Measurements from ENCODE around the gene RASGRP3. TPM values are rescaled to one million over a fixed set of nuclear protein-coding genes. Genes with fewer than 3 reads are reported as not detected.

The RASGRP3 gene
- total RNA-seq, 1 donor from 2014 or later, result 0.58 TPM

- peak; percentile 99 for DNase-seq (ENCODE audit: low spot score in 2 of 2, unreplicated experiment in 2 of 2)
- Mint-ChIP-seq H3K36me3 (peaks cover 6% of the 10 kb centered on the region), H3K4me1 (peaks cover 15% of the 10 kb centered on the region), H3K4me3 (peak within 1 kb of the TSS; percentile 90), H3K27ac (peak within 1 kb of the TSS; percentile 97), H3K9me3 (no peaks in the 10 kb centered on the region), H3K27me3 (ENCODE audit: low read depth) (no peaks in the 10 kb centered on the region)
- no peak for TF ChIP-seq CTCF (IDR thresholded peaks at IDR 0.05; ENCODE audit: unreplicated experiment)
These were observed 122.9 kb downstream of the RASGRP3 start, which contains the start of gene FAM98A for GRCh38 chr2:33599175-33599942. Gene FAM98A, minus strand, starts transcription at chr2:33599299. Its CDS starts 78 bp downstream, at chr2:33599221.

- H3K27ac Mint-ChIP-seq, result peak overlapping the region; percentile 97
These were observed 123.4 kb downstream of the RASGRP3 start for GRCh38 chr2:33599943-33600192.

GRCh38 chr2:33602201-33602830 is 125.9 kb downstream of the RASGRP3 start:
- no peak overlapping the region for H3K27ac Mint-ChIP-seq
- H3K4me3 Mint-ChIP-seq, result no peak overlapping the region
- DNase-seq (ENCODE audit: low spot score in 2 of 2, unreplicated experiment in 2 of 2), result no peak
- peaks cover 29% of the 10 kb centered on the region for H3K4me1 Mint-ChIP-seq
- H3K36me3 Mint-ChIP-seq, result no peaks in the 10 kb centered on the region
- TF ChIP-seq CTCF (IDR thresholded peaks at IDR 0.05; ENCODE audit: unreplicated experiment), result no peak
- no peaks in the 10 kb centered on the region for H3K27me3 Mint-ChIP-seq (ENCODE audit: low read depth)
- H3K9me3 Mint-ChIP-seq, result no peaks in the 10 kb centered on the region

More at GRCh38 chr2:33599943-33600192, 123.4 kb downstream of the RASGRP3 start:
- no peak for TF ChIP-seq CTCF (IDR thresholded peaks at IDR 0.05; ENCODE audit: unreplicated experiment)
- Mint-ChIP-seq H3K36me3 (peaks cover 3% of the 10 kb centered on the region), H3K9me3 (no peaks in the 10 kb centered on the region), H3K4me1 (peaks cover 15% of the 10 kb centered on the region), H3K27me3 (ENCODE audit: low read depth) (no peaks in the 10 kb centered on the region), H3K4me3 (peak overlapping the region; percentile 90)
- no peak for DNase-seq (ENCODE audit: low spot score in 2 of 2, unreplicated experiment in 2 of 2)

DNA sequence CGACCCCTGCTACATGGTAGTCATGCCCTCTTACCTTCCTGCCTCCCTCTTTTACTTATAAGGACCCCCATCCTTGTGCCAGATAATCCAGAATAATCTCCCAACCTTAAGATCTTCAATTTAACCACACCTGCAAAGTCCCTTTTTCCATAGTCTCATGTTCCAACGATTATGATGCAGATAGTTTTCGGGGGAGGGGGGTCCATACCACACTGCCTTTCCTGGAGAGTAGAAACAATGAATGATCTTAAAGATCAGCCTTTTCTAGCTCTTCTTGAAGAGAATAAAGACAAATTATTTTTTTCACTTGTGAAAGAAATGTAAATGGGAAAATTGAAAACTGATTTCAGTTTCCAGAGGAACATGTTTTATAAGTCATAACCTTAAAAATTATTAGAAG is 127.0 kb downstream of the RASGRP3 start:
- no peak for TF ChIP-seq CTCF (IDR thresholded peaks at IDR 0.05; ENCODE audit: unreplicated experiment)
- H3K36me3 Mint-ChIP-seq, result no peaks in the 10 kb centered on the region
- no peak for DNase-seq (ENCODE audit: low spot score in 2 of 2, unreplicated experiment in 2 of 2)
- H3K4me1 Mint-ChIP-seq, result peaks cover 27% of the 10 kb centered on the region
- H3K27me3 Mint-ChIP-seq (ENCODE audit: low read depth), result no peaks in the 10 kb centered on the region
- H3K4me3 Mint-ChIP-seq, result no peak overlapping the region
- no peaks in the 10 kb centered on the region for H3K9me3 Mint-ChIP-seq
- H3K27ac Mint-ChIP-seq, result no peak overlapping the region

GRCh38 chr2:33605056-33605455 is 128.6 kb downstream of the RASGRP3 start:
- Mint-ChIP-seq H3K36me3 (no peaks in the 10 kb centered on the region), H3K4me1 (peaks cover 19% of the 10 kb centered on the region), H3K4me3 (no peak overlapping the region), H3K9me3 (peaks cover 7% of the 10 kb centered on the region), H3K27ac (peak overlapping the region; percentile 47), H3K27me3 (ENCODE audit: low read depth) (no peaks in the 10 kb centered on the region)
- no peak for TF ChIP-seq CTCF (IDR thresholded peaks at IDR 0.05; ENCODE audit: unreplicated experiment)
- DNase-seq (ENCODE audit: low spot score in 2 of 2, unreplicated experiment in 2 of 2), result no peak
